Adipocyte (in vitro differentiated cells): ENCODE data around the gene SOD1.

ENCODE experiments used
- DNase-seq: peaks from one replicate; pipeline ENCODE4 v3.0.0-alpha.2; 2015; ENCODE audit warnings: low read depth
- H3K27me3 ChIP-seq: replicated peaks from 2 replicates; pipeline ENCODE4 v1.7.0; 2013; ENCODE audit warnings: mild to moderate bottlenecking, low read length, moderate library complexity; ENCODE audit not compliant: control insufficient read depth, insufficient read depth
- H3K36me3 ChIP-seq: 2 replicates; pipeline ENCODE4 v1.7.0; 2013; ENCODE audit warnings: low read length, mild to moderate bottlenecking, moderate library complexity; ENCODE audit not compliant: control insufficient read depth, insufficient read depth, severe bottlenecking
- H3K4me1 ChIP-seq: 2 replicates; pipeline ENCODE4 v1.7.0; 2013; ENCODE audit warnings: mild to moderate bottlenecking, low read length, moderate library complexity; ENCODE audit not compliant: control insufficient read depth, insufficient read depth
- H3K4me3 ChIP-seq: 2 replicates; pipeline ENCODE4 v1.7.0; 2013; ENCODE audit warnings: mild to moderate bottlenecking, low read length, moderate library complexity
- H3K9ac ChIP-seq: 2 replicates; pipeline ENCODE4 v1.7.0; 2013; ENCODE audit warnings: mild to moderate bottlenecking, low read length, moderate library complexity
- H3K9me3 ChIP-seq: 2 replicates; pipeline ENCODE4 v1.7.0; 2013; ENCODE audit warnings: mild to moderate bottlenecking, low read length, moderate library complexity; ENCODE audit not compliant: control insufficient read depth

Gene SOD1

DNA sequence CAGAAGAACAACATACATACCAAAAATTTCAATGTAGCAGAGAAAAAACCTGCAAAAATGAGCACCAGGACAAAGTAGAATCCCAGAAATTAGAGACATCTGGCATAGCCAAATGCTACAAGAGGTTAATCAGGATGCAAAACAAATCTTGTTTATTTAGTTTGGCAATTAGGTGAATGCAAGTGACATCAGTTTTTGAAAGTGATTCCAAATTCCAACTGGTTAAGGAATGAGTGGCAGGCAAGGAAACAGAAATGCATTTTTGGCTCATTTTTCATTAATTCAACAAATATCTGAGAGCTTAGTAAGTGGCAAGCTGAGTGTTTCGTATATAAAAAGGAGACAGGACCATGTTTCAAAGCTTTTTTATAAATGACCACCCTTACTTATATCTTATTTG, 51.1 kb downstream of the SOD1 start:
- Histone ChIP-seq H3K4me1 (peaks cover 74% of the 10 kb centered on the region), H3K9ac (no peak overlapping the region), H3K36me3 (no peaks in the 10 kb centered on the region), H3K9me3 (no peaks in the 10 kb centered on the region), H3K4me3 (peak overlapping the region; percentile 38), H3K27me3 (no peaks in the 10 kb centered on the region)
- peak; percentile 86 for DNase-seq

DNA sequence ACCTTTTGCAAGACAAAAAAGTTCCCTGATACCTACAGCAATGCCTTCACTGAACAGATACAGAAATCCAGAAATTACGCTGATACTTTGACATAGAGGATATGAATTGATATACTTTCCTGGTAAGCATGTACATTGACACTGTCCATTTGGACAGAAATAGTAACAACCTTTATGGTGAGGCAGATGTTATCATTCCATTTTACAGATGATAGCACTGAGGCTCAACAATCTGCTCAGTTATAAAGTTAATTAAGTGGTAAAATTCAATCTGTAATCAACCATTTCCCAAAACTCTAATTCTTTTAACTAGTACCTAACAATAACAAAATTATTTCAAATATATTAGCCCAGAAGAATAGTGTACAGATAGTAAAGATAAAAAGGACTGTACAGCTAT, 51.8 kb downstream of the SOD1 start:
- Histone ChIP-seq H3K27me3 (no peaks in the 10 kb centered on the region), H3K9ac (no peak overlapping the region)

DNA sequence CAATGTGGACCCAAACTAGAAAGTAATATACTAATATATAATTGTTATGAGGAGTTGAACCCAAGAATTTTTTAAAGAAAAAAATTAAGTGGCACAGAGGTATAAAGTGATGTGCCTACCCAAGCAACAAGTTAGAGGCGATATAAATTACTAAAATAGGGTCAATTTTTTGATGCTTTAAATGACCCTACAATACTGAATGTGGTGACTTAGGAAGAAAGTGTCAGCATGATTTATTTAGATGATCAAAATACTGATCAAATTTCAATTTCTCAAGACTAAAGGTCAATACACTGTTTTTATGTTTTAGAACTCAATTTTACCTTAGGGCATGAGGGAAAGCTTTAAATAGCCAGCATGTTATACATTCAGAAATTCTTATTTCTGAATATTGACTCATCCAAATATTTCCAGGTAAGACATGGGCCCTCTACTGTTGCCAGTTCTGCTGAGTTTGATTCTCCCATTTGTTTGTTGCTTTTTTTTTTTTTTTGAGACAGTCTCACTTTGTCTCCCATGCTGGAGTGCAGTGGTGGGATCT, 52.3 kb downstream of the SOD1 start:
- H3K27me3 ChIP-seq: no peaks in the 10 kb centered on the region
- H3K4me1 ChIP-seq: peaks cover 78% of the 10 kb centered on the region
- no peak for DNase-seq
- H3K4me3 ChIP-seq: no peak overlapping the region
- no peak overlapping the region for H3K9ac ChIP-seq
- H3K36me3 ChIP-seq: no peaks in the 10 kb centered on the region
- H3K9me3 ChIP-seq: no peaks in the 10 kb centered on the region

More for the DNA sequence above, 51.8 kb downstream of the SOD1 start:
- Histone ChIP-seq H3K4me3 (no peak overlapping the region), H3K9me3 (no peaks in the 10 kb centered on the region), H3K36me3 (no peaks in the 10 kb centered on the region), H3K4me1 (peaks cover 80% of the 10 kb centered on the region)
- DNase-seq: no peak

DNA sequence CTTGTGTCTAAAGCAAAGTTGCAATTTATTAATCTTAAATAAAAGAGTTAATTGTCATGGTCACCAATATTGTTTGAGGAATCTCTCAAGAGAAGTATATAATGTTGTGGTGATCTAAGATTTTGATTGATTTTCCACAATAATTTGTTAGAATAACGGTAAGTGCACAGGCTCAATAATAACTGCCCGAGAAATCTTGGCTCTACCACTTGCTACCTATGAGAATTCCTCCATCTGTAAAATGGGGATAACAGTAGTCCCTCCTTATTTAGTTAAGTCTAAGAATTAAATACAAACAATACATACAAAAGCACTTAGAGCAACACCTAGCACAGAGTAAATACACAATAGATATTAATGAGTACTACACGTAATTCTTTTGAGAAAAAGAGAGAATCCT, 53.6 kb downstream of the SOD1 start:
- Histone ChIP-seq H3K4me1 (peaks cover 70% of the 10 kb centered on the region), H3K9me3 (no peaks in the 10 kb centered on the region)
- no peak for DNase-seq

DNA sequence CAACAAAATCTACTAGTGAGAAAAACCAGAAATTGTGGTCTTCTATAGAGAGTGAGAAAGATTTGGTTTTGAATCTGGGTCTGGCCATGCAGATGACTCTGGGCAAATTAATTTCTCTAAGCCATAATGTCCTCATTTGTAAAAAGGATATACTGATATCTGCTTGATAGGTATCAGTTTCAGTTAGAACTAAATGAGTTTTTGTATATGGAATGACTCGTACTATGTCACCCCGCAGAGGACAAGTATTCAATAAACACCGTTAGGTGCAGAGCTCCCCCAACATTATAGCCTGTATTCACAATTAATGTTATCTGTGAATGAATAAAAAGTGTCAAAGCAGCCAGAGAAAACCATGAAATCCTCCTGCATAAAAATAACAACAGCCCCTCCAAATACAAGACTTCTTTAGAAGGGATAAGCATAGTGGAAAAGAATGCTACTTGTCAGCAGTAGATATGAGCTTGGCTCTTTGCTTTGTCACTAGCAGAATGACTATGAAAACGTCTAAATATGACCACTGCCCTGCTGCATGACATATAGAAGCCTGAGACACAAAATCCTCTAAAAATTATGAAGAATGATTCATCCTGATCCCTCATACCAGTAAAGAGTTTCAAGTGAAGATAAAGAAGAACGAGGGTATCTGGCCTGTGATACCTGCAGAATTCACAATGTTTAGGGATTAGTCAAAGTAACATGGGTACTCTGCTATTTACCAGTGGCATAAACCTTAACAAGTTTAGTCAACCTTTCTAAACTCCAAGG, 54.7 kb downstream of the SOD1 start:
- Histone ChIP-seq H3K4me1 (peaks cover 61% of the 10 kb centered on the region), H3K4me3 (no peak overlapping the region), H3K36me3 (no peaks in the 10 kb centered on the region), H3K9ac (no peak overlapping the region), H3K9me3 (no peaks in the 10 kb centered on the region), H3K27me3 (no peaks in the 10 kb centered on the region)
- DNase-seq: peak; percentile 30

More for the DNA sequence above, 53.6 kb downstream of the SOD1 start:
- H3K4me3 ChIP-seq: no peak overlapping the region
- no peaks in the 10 kb centered on the region for H3K36me3 ChIP-seq
- no peak overlapping the region for H3K9ac ChIP-seq
- H3K27me3 ChIP-seq: no peaks in the 10 kb centered on the region

DNA sequence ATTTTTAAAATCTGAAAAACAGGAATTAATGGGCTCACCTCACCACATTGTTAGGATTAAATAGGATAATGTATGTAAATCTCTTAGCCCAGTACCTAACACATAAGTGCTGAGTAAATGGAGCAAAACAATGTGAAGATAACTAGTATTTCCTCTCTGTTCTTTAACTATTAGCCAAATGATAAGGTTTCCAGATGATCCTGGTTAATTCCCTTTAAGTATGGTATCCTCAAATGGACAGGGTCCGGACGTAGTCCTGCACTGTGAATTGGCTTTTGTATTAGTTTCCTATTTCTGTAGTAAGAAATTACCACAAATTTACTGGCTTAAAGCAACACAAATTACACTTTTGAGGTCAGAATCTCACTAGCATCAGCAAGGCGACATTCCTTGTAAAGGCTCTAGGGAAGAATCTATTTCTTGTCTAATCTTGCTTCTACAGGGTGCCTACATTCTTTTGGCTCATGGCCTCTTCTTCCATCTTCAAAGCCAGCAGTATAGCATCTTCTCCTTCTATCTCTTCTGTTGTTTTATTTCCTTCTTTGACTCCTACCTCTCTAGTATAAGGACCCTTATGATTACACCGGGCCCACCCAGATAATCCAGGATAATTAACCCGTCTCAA, 55.4 kb downstream of the SOD1 start:
- DNase-seq: no peak
- no peaks in the 10 kb centered on the region for H3K36me3 ChIP-seq

DNA sequence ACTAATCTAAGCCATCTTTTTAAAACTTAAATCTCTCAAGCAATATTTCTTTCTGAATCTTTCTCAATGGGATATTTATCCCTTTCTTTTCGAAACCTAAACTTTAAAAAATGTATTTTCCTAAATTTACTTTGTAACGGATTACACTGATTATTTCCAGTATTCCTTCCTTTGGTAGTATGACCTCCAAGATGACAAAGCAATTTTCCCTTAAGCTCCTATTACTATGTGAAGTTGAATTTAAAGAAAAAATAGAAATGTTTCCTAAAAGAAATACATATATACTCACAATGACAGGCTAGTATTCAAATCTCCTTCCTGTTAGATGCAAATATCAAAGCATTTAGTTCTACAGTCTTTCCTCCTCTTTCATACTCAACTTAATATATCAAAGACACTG, 56.6 kb downstream of the SOD1 start:
- H3K4me1 ChIP-seq: peaks cover 46% of the 10 kb centered on the region
- no peak overlapping the region for H3K9ac ChIP-seq

More for the DNA sequence above, 55.4 kb downstream of the SOD1 start:
- Histone ChIP-seq H3K4me3 (no peak overlapping the region), H3K27me3 (no peaks in the 10 kb centered on the region), H3K4me1 (peaks cover 54% of the 10 kb centered on the region), H3K9me3 (no peaks in the 10 kb centered on the region), H3K9ac (no peak overlapping the region)

More for the DNA sequence above, 56.6 kb downstream of the SOD1 start:
- Histone ChIP-seq H3K9me3 (no peaks in the 10 kb centered on the region), H3K4me3 (no peak overlapping the region), H3K36me3 (no peaks in the 10 kb centered on the region), H3K27me3 (no peaks in the 10 kb centered on the region)
- DNase-seq: no peak
